Astrocyte (in vitro differentiated cells and primary cell): Measurements from ENCODE around the gene ASB2. TPM values are rescaled to one million over a fixed set of nuclear protein-coding genes. Genes with fewer than 3 reads are reported as not detected.
A peak's percentile ranks its signal among the peaks of the same experiment; 100 is the strongest.

Experiments used
- DNase-seq: peaks from one replicate; pipeline ENCODE4 v3.0.0-alpha.2; 2010; ENCODE audit warnings: low read depth
- FAIRE-seq: peaks from 2 replicates; lab custom pipeline; 2011; peaks lifted over from hg19 to GRCh38; lab: Jason Lieb, UNC
- H2AFZ ChIP-seq: 2 replicates; pipeline ENCODE4 v1.6.0; 2012; ENCODE audit warnings: low read depth, low read length, inconsistent platforms
- H3K27ac ChIP-seq: 2 replicates; pipeline ENCODE4 v1.5.1; 2011; ENCODE audit warnings: low read depth, low read length, inconsistent platforms
- H3K27me3 ChIP-seq: 2 replicates; pipeline ENCODE4 v1.6.0; 2011; ENCODE audit warnings: low read length, inconsistent platforms; ENCODE audit not compliant: insufficient read depth
- H3K36me3 ChIP-seq: 2 replicates; pipeline ENCODE4 v1.5.1; 2011; ENCODE audit warnings: low read length, inconsistent platforms; ENCODE audit not compliant: insufficient read depth
- H3K4me1 ChIP-seq: 2 replicates; pipeline ENCODE4 v1.5.1; 2011; ENCODE audit warnings: low read length, inconsistent platforms; ENCODE audit not compliant: insufficient read depth
- H3K4me2 ChIP-seq: 2 replicates; pipeline ENCODE4 v1.6.0; 2012; ENCODE audit warnings: low read length, inconsistent platforms
- H3K4me3 ChIP-seq: 2 replicates; pipeline ENCODE4 v1.5.1; 2011; ENCODE audit warnings: low read depth, mild to moderate bottlenecking, low read length, inconsistent platforms; ENCODE audit not compliant: insufficient read depth
- H3K79me2 ChIP-seq: 2 replicates; pipeline ENCODE4 v1.6.0; 2012; ENCODE audit warnings: mild to moderate bottlenecking, low read length, inconsistent platforms; ENCODE audit not compliant: insufficient read depth
- H3K9ac ChIP-seq: 2 replicates; pipeline ENCODE4 v1.6.0; 2012; ENCODE audit warnings: mild to moderate bottlenecking, low read length, inconsistent platforms
- H3K9me3 ChIP-seq: 2 replicates; pipeline ENCODE4 v1.5.1; 2012; ENCODE audit warnings: low read depth, mild to moderate bottlenecking, low read length, inconsistent platforms; ENCODE audit not compliant: insufficient read depth
- H4K20me1 ChIP-seq: 2 replicates; pipeline ENCODE4 v1.6.0; 2012; ENCODE audit warnings: low read length, inconsistent platforms; ENCODE audit not compliant: insufficient read depth
- H3K27ac Mint-ChIP-seq: one replicate; pipeline ENCODE4 v1.8.0; 2021; ENCODE audit warnings: mild to moderate bottlenecking, mixed read lengths; ENCODE audit not compliant: unreplicated experiment
- H3K27me3 Mint-ChIP-seq: one replicate; pipeline ENCODE4 v1.8.0; 2021; ENCODE audit warnings: low read depth, mixed read lengths; ENCODE audit not compliant: unreplicated experiment
- H3K36me3 Mint-ChIP-seq: one replicate; pipeline ENCODE4 v1.8.0; 2021; ENCODE audit warnings: low read depth, mixed read lengths; ENCODE audit not compliant: unreplicated experiment
- H3K4me1 Mint-ChIP-seq: one replicate; pipeline ENCODE4 v1.8.0; 2021; ENCODE audit warnings: low read depth, mixed read lengths; ENCODE audit not compliant: unreplicated experiment
- H3K4me3 Mint-ChIP-seq: one replicate; pipeline ENCODE4 v1.8.0; 2021; ENCODE audit warnings: mild to moderate bottlenecking, moderate library complexity, mixed read lengths; ENCODE audit not compliant: unreplicated experiment
- H3K9me3 Mint-ChIP-seq: one replicate; pipeline ENCODE4 v1.8.0; 2021; ENCODE audit warnings: mild to moderate bottlenecking, mixed read lengths; ENCODE audit not compliant: unreplicated experiment
- CTCF ChIP-seq: IDR thresholded peaks from 2 replicates; pipeline ENCODE4 v1.5.1; 2011; ENCODE audit warnings: low read depth, mild to moderate bottlenecking, inconsistent platforms, low read length, moderate library complexity; ENCODE audit not compliant: insufficient read depth
- EZH2 ChIP-seq: IDR thresholded peaks from 2 replicates; pipeline ENCODE4 v1.6.1; 2012; ENCODE audit warnings: mild to moderate bottlenecking, low read length, inconsistent platforms; ENCODE audit not compliant: insufficient read depth
- total RNA-seq: library from RNA; stranded (reverse); gene quantifications from 2 replicates; pipeline ENCODE4 v1.2.1, GENCODE V29; 2021

Gene ASB2
- total RNA-seq, 1 donor from 2014 or later: 0.25 TPM

- TF ChIP-seq EZH2 (no peak), CTCF (no peak)
- H3K9me3 Mint-ChIP-seq: no peaks in the 10 kb centered on the region
- H3K4me1 Mint-ChIP-seq: peaks cover 10% of the 10 kb centered on the region
- H3K4me3 Mint-ChIP-seq: no peak overlapping the region
- Histone ChIP-seq H3K27ac (no peak overlapping the region), H4K20me1 (no peaks in the 10 kb centered on the region), H3K9ac (no peak overlapping the region), H3K4me3 (no peak overlapping the region), H3K79me2 (no peaks in the 10 kb centered on the region), H3K36me3 (no peaks in the 10 kb centered on the region), H2AFZ (no peak overlapping the region), H3K9me3 (no peaks in the 10 kb centered on the region), H3K4me2 (no peak overlapping the region), H3K27me3 (peaks cover 15% of the 10 kb centered on the region), H3K4me1 (peaks cover 12% of the 10 kb centered on the region)
- no peak overlapping the region for H3K27ac Mint-ChIP-seq
- H3K27me3 Mint-ChIP-seq: peaks cover 54% of the 10 kb centered on the region
- no peak for FAIRE-seq
- no peak for DNase-seq
- no peaks in the 10 kb centered on the region for H3K36me3 Mint-ChIP-seq
Measured at GRCh38 chr14:93978735-93979134, 2.4 kb upstream of the ASB2 start.

- Histone ChIP-seq H3K9ac (no peak overlapping the region), H3K27me3 (peaks cover 19% of the 10 kb centered on the region), H3K4me2 (no peak overlapping the region), H3K79me2 (no peaks in the 10 kb centered on the region), H2AFZ (no peak overlapping the region), H3K4me1 (peaks cover 9% of the 10 kb centered on the region), H3K9me3 (no peaks in the 10 kb centered on the region), H3K36me3 (no peaks in the 10 kb centered on the region), H3K27ac (no peak overlapping the region), H3K4me3 (no peak overlapping the region), H4K20me1 (no peaks in the 10 kb centered on the region)
- H3K27ac Mint-ChIP-seq: no peak overlapping the region
- FAIRE-seq (no peak), DNase-seq (peak; percentile 80)
- peaks cover 59% of the 10 kb centered on the region for H3K27me3 Mint-ChIP-seq
- no peaks in the 10 kb centered on the region for H3K36me3 Mint-ChIP-seq
- peaks cover 10% of the 10 kb centered on the region for H3K4me1 Mint-ChIP-seq
- H3K9me3 Mint-ChIP-seq: no peaks in the 10 kb centered on the region
- TF ChIP-seq CTCF: no peak
- TF ChIP-seq EZH2: no peak
- no peak overlapping the region for H3K4me3 Mint-ChIP-seq
Measured at GRCh38 chr14:93977790-93978581, 1.6 kb upstream of the ASB2 start.

- Mint-ChIP-seq H3K9me3 (no peaks in the 10 kb centered on the region), H3K4me1 (peaks cover 10% of the 10 kb centered on the region), H3K27ac (no peak overlapping the region), H3K27me3 (peaks cover 57% of the 10 kb centered on the region), H3K4me3 (no peak overlapping the region), H3K36me3 (no peaks in the 10 kb centered on the region)
- Histone ChIP-seq H3K27me3 (peaks cover 19% of the 10 kb centered on the region), H3K9me3 (no peaks in the 10 kb centered on the region), H3K79me2 (no peaks in the 10 kb centered on the region), H3K27ac (no peak overlapping the region), H3K4me3 (no peak overlapping the region), H4K20me1 (no peaks in the 10 kb centered on the region), H3K9ac (no peak overlapping the region), H2AFZ (no peak overlapping the region), H3K36me3 (no peaks in the 10 kb centered on the region), H3K4me2 (no peak overlapping the region), H3K4me1 (peaks cover 9% of the 10 kb centered on the region)
- no peak for TF ChIP-seq CTCF
- FAIRE-seq: no peak
- no peak for DNase-seq
Measured at GRCh38 chr14:93977171-93977570, 801 bp upstream of the ASB2 start.
